SK-N-MC (cell line): ENCODE measurements around the gene LIFR.

Experiments
- EZH2 ChIP-seq: fragments of 200-600 bp; sonication (generic); IDR thresholded peaks from one replicate; pipeline ENCODE4 v1.6.1; 2017; ENCODE audit warnings: antibody characterized with exemption
- POLR2AphosphoS5 ChIP-seq: IDR thresholded peaks from 2 replicates; pipeline ENCODE4 v1.6.1; 2012; ENCODE audit warnings: mild to moderate bottlenecking, low read depth, low read length, borderline replicate concordance

DNA sequence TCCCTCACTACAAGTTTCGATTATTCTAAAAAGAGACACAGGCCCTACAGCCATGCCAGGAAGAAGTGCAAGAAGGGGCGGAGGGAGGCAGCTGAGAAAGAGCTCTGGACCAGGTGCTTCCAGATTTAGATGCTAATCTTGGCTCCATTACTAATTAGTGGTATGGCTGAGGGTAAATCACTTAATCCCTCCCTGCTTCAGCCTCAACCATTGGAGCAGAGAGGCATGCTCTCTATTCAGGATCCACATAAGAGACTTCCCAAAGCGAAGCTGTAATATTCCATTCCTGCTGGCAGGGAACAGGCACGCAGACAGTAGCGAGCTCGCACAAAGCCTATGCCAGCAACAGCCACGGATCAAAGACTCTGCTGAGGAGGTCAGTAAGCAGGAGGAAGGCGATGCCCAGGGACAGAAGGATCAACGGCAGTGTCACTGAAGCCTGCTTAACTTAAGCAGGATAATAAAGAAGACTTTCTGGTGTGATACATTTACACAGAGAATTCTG lies 24.2 kb downstream of the LIFR start:
- TF ChIP-seq POLR2AphosphoS5 (no peak), EZH2 (no peak)
